ENCODE data around the gene HSPA12A.

The HSPA12A gene

DNA sequence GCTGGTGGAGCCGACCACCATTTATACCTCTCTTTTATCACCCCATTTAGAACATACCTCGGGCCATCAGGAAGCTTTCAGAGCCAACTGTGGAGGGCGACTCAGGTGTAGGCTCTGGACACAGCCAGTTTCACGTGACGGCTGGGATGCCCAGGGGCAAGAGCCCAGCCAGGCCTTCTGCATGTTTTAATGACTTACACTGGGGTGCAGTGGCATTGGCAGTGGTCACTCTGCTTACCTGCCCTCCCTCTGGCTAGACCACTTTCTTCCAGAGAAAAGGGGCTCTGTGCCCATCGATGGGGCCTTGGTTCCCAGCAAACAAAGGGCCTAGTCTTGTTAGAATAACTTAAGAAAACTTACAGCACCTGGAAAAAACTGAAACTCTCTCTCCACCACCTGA, 71.7 kb downstream of the HSPA12A start:
- Mint-ChIP-seq H3K9me3 (no peaks in the 10 kb centered on the region), H3K27ac (no peak overlapping the region), H3K27me3 (peaks cover 25% of the 10 kb centered on the region), H3K4me1 (ENCODE audit: low read depth) (no peaks in the 10 kb centered on the region), H3K4me3 (no peak overlapping the region), H3K36me3 (ENCODE audit: low read depth) (no peaks in the 10 kb centered on the region)

- H3K36me3 Mint-ChIP-seq (ENCODE audit: low read depth), result no peaks in the 10 kb centered on the region
- H3K27ac Mint-ChIP-seq, result no peak overlapping the region
- H3K27me3 Mint-ChIP-seq, result peaks cover 25% of the 10 kb centered on the region
- H3K4me3 Mint-ChIP-seq, result no peak overlapping the region
- H3K4me1 Mint-ChIP-seq (ENCODE audit: low read depth), result no peaks in the 10 kb centered on the region
- no peaks in the 10 kb centered on the region for H3K9me3 Mint-ChIP-seq
These were observed 72.3 kb downstream of the HSPA12A start for GRCh38 chr10:116669832-116670644.

DNA sequence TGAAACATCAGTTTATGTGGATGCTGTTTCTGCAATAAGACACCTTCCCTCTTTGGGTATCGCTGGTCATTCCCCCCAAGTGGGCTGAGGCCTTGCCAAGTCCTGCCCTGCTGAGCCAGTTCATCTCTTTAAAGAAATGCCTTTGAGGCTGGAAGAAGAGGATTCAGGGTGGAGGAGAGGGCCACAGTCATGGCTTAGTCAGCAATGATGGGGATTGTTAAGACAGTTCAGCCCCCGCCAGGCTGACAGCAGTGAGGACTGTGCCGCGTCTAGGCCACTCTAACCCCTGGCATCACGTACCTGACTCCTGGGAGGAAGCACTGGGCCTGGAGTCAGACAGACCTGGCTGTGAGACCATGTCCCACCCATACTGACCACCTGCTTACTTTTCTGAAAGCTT, 73.3 kb downstream of the HSPA12A start:
- H3K4me3 Mint-ChIP-seq, result no peak overlapping the region
- no peaks in the 10 kb centered on the region for H3K36me3 Mint-ChIP-seq (ENCODE audit: low read depth)

DNA sequence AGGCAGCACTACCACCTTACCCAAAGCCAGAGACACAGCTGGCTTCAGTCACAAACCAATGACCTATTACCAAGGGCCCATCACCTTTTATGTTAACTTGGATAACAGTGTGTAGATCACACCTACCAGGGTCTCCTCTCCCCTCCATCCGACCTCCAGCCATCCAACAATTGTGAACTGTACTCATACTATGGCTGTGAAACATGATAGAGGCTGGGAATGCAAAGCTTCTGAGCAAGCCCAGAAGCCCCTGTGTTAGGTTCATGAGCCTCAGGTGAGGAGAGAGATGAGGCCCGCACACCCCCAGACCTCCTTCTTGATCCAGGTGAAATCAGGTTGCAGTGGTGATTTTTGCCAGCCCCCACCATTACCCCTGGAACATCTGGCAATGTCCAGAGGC, 73.9 kb downstream of the HSPA12A start:
- Mint-ChIP-seq H3K9me3 (no peaks in the 10 kb centered on the region), H3K36me3 (ENCODE audit: low read depth) (no peaks in the 10 kb centered on the region), H3K27me3 (peaks cover 25% of the 10 kb centered on the region), H3K4me1 (ENCODE audit: low read depth) (no peaks in the 10 kb centered on the region), H3K27ac (no peak overlapping the region), H3K4me3 (no peak overlapping the region)

More for the DNA sequence above, 73.3 kb downstream of the HSPA12A start:
- H3K27ac Mint-ChIP-seq, result no peak overlapping the region
- H3K27me3 Mint-ChIP-seq, result peaks cover 25% of the 10 kb centered on the region
- no peaks in the 10 kb centered on the region for H3K9me3 Mint-ChIP-seq
- H3K4me1 Mint-ChIP-seq (ENCODE audit: low read depth), result no peaks in the 10 kb centered on the region

DNA sequence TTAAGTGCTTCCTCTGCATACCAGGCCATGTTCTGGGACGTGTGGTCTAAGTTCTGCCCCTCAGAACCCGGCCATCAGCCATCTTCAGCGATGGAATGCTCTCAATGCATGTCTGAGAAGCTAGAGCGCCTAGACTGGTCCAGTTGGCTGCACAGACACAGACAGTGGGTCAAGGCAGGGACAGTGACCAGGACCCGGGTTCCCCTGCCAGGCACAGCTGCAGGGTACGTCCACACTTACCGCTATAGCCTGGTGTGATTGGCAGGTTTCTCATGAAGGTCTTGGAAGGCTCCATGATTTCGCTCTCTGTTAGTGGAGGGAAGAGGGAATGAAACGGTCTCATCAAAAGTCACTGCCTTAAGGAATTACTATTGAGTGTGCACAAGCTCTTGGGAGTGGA, 74.3 kb downstream of the HSPA12A start:
- H3K36me3 Mint-ChIP-seq (ENCODE audit: low read depth), result no peaks in the 10 kb centered on the region
- no peaks in the 10 kb centered on the region for H3K4me1 Mint-ChIP-seq (ENCODE audit: low read depth)
- no peak overlapping the region for H3K4me3 Mint-ChIP-seq
- no peaks in the 10 kb centered on the region for H3K9me3 Mint-ChIP-seq
- H3K27me3 Mint-ChIP-seq, result peaks cover 25% of the 10 kb centered on the region
- H3K27ac Mint-ChIP-seq, result no peak overlapping the region

DNA sequence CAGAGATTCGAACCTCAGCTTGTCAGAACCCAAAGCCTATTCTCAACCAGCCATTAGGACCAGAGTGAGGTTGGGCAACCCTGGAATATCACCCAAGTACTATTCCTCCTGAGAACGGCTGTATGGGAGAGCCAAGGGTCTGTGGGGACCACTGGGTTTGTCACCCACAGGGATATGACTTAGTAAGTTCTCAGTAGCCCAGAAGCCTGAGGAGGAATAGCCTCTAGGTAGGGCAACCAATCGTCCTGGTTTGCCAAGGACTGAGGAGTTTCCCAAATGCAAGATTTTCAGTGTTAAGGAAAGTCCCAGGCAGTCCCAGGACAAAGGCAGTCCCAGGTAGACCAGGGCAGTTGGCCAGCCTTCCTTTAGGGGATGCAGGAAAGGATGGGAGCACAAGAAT, 74.9 kb downstream of the HSPA12A start:
- H3K4me1 Mint-ChIP-seq (ENCODE audit: low read depth), result no peaks in the 10 kb centered on the region
- no peak overlapping the region for H3K27ac Mint-ChIP-seq
- H3K27me3 Mint-ChIP-seq, result peaks cover 25% of the 10 kb centered on the region
- H3K9me3 Mint-ChIP-seq, result no peaks in the 10 kb centered on the region
- no peaks in the 10 kb centered on the region for H3K36me3 Mint-ChIP-seq (ENCODE audit: low read depth)
- H3K4me3 Mint-ChIP-seq, result no peak overlapping the region

GRCh38 chr10:116665541-116666125, 76.7 kb downstream of the HSPA12A start:
- Mint-ChIP-seq H3K4me3 (no peak overlapping the region), H3K27me3 (peaks cover 13% of the 10 kb centered on the region), H3K36me3 (ENCODE audit: low read depth) (no peaks in the 10 kb centered on the region), H3K4me1 (ENCODE audit: low read depth) (no peaks in the 10 kb centered on the region), H3K9me3 (no peaks in the 10 kb centered on the region), H3K27ac (no peak overlapping the region)

GRCh38 chr10:116664631-116665030, 77.7 kb downstream of the HSPA12A start:
- H3K36me3 Mint-ChIP-seq (ENCODE audit: low read depth), result no peaks in the 10 kb centered on the region
- no peak overlapping the region for H3K4me3 Mint-ChIP-seq
- H3K9me3 Mint-ChIP-seq, result no peaks in the 10 kb centered on the region
- no peaks in the 10 kb centered on the region for H3K4me1 Mint-ChIP-seq (ENCODE audit: low read depth)
- peaks cover 9% of the 10 kb centered on the region for H3K27me3 Mint-ChIP-seq
- H3K27ac Mint-ChIP-seq, result no peak overlapping the region

DNA sequence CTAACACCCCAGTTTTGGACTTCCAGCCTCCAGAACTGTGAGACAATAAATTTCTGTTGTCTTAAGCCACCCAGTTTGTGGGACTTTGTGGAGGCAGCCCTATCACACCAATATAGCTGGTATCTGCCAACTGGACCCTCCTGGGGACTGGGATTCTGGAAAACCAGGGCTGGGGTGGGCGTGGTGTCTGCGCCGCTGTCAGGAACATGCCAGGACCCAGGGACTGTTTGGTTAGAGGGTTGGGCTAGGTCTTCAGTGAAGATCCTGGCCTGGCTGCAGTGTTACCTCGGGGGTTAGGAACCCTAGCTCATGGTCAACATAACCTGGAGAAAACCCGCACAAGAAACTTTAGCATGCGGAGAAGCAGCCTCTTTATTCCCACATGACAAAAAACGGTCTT, 79.0 kb downstream of the HSPA12A start:
- H3K4me1 Mint-ChIP-seq (ENCODE audit: low read depth), result no peaks in the 10 kb centered on the region
- H3K9me3 Mint-ChIP-seq, result no peaks in the 10 kb centered on the region
- no peak overlapping the region for H3K27ac Mint-ChIP-seq
- no peaks in the 10 kb centered on the region for H3K36me3 Mint-ChIP-seq (ENCODE audit: low read depth)
- no peak overlapping the region for H3K4me3 Mint-ChIP-seq
- H3K27me3 Mint-ChIP-seq, result peaks cover 4% of the 10 kb centered on the region

DNA sequence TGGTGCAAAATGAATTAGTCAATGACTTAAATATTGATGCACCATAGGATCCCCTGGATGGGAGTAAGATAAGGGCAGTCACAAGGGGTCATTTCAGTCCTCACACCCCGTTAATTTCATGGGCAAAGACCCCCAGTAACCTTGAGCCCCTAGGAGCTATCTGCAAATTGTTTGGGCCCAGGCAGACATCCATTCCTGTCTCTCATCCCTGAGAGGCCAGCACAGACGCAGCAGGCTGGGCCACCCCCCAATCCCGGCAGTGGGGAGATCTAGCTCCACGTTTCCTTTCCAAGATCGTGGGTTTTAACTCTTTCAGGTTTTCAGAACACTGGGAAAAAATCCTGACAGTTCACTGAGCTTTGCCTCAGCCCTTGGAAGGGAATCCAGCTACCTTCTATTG, 81.5 kb downstream of the HSPA12A start:
- Mint-ChIP-seq H3K4me3 (no peak overlapping the region), H3K36me3 (ENCODE audit: low read depth) (no peaks in the 10 kb centered on the region), H3K27me3 (peaks cover 7% of the 10 kb centered on the region), H3K4me1 (ENCODE audit: low read depth) (no peaks in the 10 kb centered on the region), H3K9me3 (no peaks in the 10 kb centered on the region), H3K27ac (no peak overlapping the region)

DNA sequence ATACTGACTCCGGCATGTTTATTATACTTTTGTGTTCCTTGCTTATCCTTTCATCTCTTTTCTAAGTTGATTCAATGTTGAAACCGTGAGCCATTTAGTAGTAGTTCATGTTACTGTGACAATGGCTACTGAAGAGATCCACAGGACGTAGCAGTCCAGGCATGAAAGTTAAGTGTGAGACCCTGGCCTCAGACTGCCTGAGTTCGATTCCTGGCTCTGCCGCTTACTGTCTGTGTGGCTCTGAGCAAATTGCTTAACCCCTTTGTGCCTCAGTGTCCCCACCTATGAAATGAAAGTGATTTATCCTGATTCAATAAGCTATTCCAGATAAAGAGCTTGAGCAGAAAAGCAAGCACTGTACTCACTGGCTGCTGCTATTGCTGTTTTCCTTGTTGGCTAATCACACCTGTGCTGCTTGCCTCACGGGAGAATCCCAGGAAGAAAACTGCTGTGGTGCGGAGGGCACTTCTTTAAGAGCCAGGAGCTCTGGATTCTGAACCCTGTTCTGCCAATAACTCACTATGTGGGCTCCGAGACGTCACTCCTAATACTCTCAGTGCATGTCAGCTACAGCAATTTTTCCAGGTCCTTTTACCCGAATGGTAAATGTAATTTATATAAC, 83.2 kb downstream of the HSPA12A start:
- no peaks in the 10 kb centered on the region for H3K4me1 Mint-ChIP-seq (ENCODE audit: low read depth)
- H3K27me3 Mint-ChIP-seq, result peaks cover 15% of the 10 kb centered on the region
- H3K9me3 Mint-ChIP-seq, result no peaks in the 10 kb centered on the region
- no peaks in the 10 kb centered on the region for H3K36me3 Mint-ChIP-seq (ENCODE audit: low read depth)
- H3K27ac Mint-ChIP-seq, result no peak overlapping the region
- no peak overlapping the region for H3K4me3 Mint-ChIP-seq

DNA sequence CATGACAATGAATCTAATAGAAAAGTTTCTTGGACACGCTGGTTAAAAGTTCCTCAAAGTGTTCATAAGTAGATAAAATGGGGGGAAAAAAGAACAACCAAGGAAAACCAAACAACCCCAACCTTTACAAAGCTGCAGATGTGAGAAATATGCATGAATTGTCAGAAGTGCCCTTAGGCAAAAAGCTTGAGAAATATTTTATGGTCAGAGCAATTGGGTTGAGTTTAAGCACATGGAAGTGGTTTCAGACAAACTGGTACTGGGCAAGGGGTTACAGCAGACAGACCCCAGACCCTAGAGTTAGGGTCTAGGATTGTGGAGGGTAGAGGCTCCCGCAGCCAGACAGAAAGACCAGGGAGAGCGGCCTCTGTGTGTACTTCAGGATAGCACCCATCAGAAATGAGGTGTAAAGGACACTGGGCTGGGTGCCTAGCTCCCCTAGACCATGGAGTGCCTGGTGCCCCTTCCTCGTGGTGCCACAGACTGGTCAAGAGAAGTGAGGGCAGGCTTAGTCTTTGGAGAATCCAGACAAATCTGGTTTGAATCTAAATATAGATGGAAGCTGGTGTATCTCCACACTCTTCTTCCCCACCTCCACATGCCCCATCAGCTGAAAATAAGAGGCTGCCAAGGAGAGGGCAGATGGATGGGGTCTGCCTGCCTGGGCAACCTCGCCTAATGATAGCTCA, 84.4 kb downstream of the HSPA12A start:
- no peaks in the 10 kb centered on the region for H3K4me1 Mint-ChIP-seq (ENCODE audit: low read depth)
- H3K27ac Mint-ChIP-seq, result no peak overlapping the region
- H3K4me3 Mint-ChIP-seq, result no peak overlapping the region
- peaks cover 27% of the 10 kb centered on the region for H3K27me3 Mint-ChIP-seq
- no peaks in the 10 kb centered on the region for H3K9me3 Mint-ChIP-seq
- no peaks in the 10 kb centered on the region for H3K36me3 Mint-ChIP-seq (ENCODE audit: low read depth)

DNA sequence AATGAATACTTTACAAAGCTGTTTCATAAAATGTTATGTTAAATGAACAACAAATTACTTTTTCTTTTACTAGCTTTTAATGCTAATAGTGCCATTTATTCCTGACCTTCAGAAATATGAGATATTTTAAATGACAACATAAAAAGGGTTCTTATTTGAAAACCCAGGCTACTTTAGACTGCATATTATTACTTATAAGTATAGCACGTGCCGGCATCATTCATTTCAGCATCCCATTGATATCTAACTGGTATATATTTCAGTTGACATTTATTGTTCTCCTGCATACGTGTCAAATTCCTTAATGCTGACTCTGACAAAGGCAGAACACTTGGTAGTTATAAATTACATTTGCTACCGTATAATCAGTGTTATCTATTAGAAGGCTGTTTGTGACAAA, 86.3 kb downstream of the HSPA12A start:
- H3K9me3 Mint-ChIP-seq, result no peaks in the 10 kb centered on the region
- no peak overlapping the region for H3K4me3 Mint-ChIP-seq
- H3K27ac Mint-ChIP-seq, result no peak overlapping the region
- peaks cover 28% of the 10 kb centered on the region for H3K27me3 Mint-ChIP-seq
- no peaks in the 10 kb centered on the region for H3K36me3 Mint-ChIP-seq (ENCODE audit: low read depth)
- no peaks in the 10 kb centered on the region for H3K4me1 Mint-ChIP-seq (ENCODE audit: low read depth)

DNA sequence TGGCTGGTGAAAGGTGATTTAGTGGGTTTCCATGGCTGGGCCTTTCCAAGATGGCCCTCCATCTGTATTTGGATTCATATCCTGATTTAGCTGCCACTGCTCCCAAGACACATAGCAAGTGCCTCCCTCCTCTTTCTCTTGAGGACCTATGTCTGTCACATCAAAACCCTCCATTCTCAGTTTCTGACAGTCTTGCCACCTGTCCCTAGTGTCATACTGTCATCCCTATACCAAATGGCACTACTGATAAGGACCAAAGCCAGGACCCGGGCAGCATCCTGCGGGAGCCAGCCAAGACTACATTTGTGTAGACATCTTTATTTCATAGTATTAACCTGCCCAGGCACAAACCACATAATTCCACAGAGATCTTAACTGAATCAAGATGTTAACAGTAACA, 86.8 kb downstream of the HSPA12A start:
- no peak overlapping the region for H3K27ac Mint-ChIP-seq
- H3K27me3 Mint-ChIP-seq, result peaks cover 28% of the 10 kb centered on the region

GRCh38 chr10:116654816-116655215, 87.5 kb downstream of the HSPA12A start:
- Mint-ChIP-seq H3K36me3 (ENCODE audit: low read depth) (no peaks in the 10 kb centered on the region), H3K4me1 (ENCODE audit: low read depth) (no peaks in the 10 kb centered on the region), H3K27ac (no peak overlapping the region), H3K9me3 (peaks cover 6% of the 10 kb centered on the region), H3K4me3 (no peak overlapping the region), H3K27me3 (peaks cover 28% of the 10 kb centered on the region)

More for the DNA sequence above, 86.8 kb downstream of the HSPA12A start:
- Mint-ChIP-seq H3K4me3 (no peak overlapping the region), H3K36me3 (ENCODE audit: low read depth) (no peaks in the 10 kb centered on the region), H3K4me1 (ENCODE audit: low read depth) (no peaks in the 10 kb centered on the region), H3K9me3 (peaks cover 4% of the 10 kb centered on the region)
